ENCODE results near the gene ACOT8. TPM values are rescaled to one million over a fixed set of nuclear protein-coding genes. Genes with fewer than 3 reads are reported as not detected.

ACOT8 gene
- total and polyA plus RNA-seq, 2 of the 4 experiments (the other 2 are of a cell fraction) = 29.8 to 47.5 TPM

- Histone ChIP-seq H3K27ac (ENCODE audit: insufficient read depth, low read length) (no peak overlapping the region), H2AK9ac (replicated peaks; ENCODE audit: low read depth, low read length, poor library complexity) (peak overlapping the region; percentile 50), H4K5ac (ENCODE audit: low read depth, low read length) (no peak overlapping the region), H3K56ac (ENCODE audit: extremely low read depth, insufficient read depth, low read length) (no peak overlapping the region), H3K36me3 (ENCODE audit: control insufficient read depth, insufficient read depth, low read length) (no peaks in the 10 kb centered on the region), H2AK5ac (ENCODE audit: low read depth, low read length) (no peak overlapping the region), H4K8ac (ENCODE audit: low read depth in 2 of 2, low read length in 2 of 2) (no peak overlapping the region), H2BK15ac (ENCODE audit: low read depth, low read length) (no peak overlapping the region), H2AFZ (replicated peaks; ENCODE audit: low read length, poor library complexity) (no peak overlapping the region), H3K14ac (replicated peaks; ENCODE audit: low read depth, low read length) (no peak overlapping the region), H2BK120ac (ENCODE audit: low read depth, low read length) (no peak overlapping the region), H3K9ac (ENCODE audit: low read depth, low read length) (no peak overlapping the region), H3K4ac (ENCODE audit: low read depth, low read length) (no peak overlapping the region), H4K91ac (ENCODE audit: insufficient read depth, low read depth, low read length) (no peak overlapping the region), H3K9me1 (ENCODE audit: insufficient read depth, low read length) (no peaks in the 10 kb centered on the region), H3K4me2 (ENCODE audit: low read depth, low read length) (no peak overlapping the region), H2BK5ac (ENCODE audit: low read depth, low read length, poor library complexity, severe bottlenecking) (no peak overlapping the region), H3K23ac (ENCODE audit: low read depth, low read length) (no peak overlapping the region), H3K18ac (ENCODE audit: low read depth, low read length) (no peak overlapping the region), H3K4me3 (ENCODE audit: insufficient read depth, low read depth, low read length) (no peak overlapping the region), H4K20me1 (ENCODE audit: insufficient read depth, low read length) (no peaks in the 10 kb centered on the region), H3K4me1 (ENCODE audit: control insufficient read depth, insufficient read depth, low read length) (peaks cover 18% of the 10 kb centered on the region), H3K79me1 (ENCODE audit: low read depth in 1 of 2, low read length in 2 of 2) (no peaks in the 10 kb centered on the region), H3K27me3 (ENCODE audit: control insufficient read depth, insufficient read depth, low read length) (peaks cover 2% of the 10 kb centered on the region; the same call in 1 of the 2 replicates), H2BK20ac (ENCODE audit: low read depth, low read length) (no peak overlapping the region), H3K9me3 (ENCODE audit: control insufficient read depth, insufficient read depth, low read length) (no peaks in the 10 kb centered on the region)
- BruUV-seq (replicated peaks) = no TSS peak
- no peak for ATAC-seq (ENCODE audit: low read depth)
- TF ChIP-seq MAFK (IDR thresholded peaks at IDR 0.05; ENCODE audit: low read depth, low read length) (no peak), RCOR1 (IDR thresholded peaks at IDR 0.05; ENCODE audit: insufficient replicate concordance, low read length) (no peak), BHLHE40 (IDR thresholded peaks at IDR 0.05; ENCODE audit: low read depth, low read length) (no peak), RAD21 (IDR thresholded peaks at IDR 0.05; ENCODE audit: low read length) (no peak), CTCF (conservative IDR thresholded peaks at IDR 0.05; ENCODE audit: low read depth, low read length) (no peak), SMC3 (IDR thresholded peaks at IDR 0.05; ENCODE audit: low read depth, low read length) (no peak), CEBPB (IDR thresholded peaks at IDR 0.05; ENCODE audit: low read depth, low read length) (no peak), NFE2L2 (IDR thresholded peaks at IDR 0.05; ENCODE audit: low read depth, low read length) (no peak)
- in situ Hi-C loops (cut with MboI; ENCODE audit: low sequenced_read_pairs) (no loop called here), intact Hi-C loops (cut with micrococcal nuclease) (no loop called here), dilution Hi-C loops (cut with HindIII; ENCODE audit: low sequenced_read_pairs, unreplicated experiment) (no loop called here)
- no CpG with 5 or more reads among the region's 6 CpGs for WGBS, 2 experiments (ENCODE audit: extremely low coverage in 2 of 2, insufficient read length in 1 of 2)
- ChIA-PET CTCF (no interaction called here), POLR2A (ENCODE audit: unreplicated experiment) (no interaction called here)
- no peak for DNase-seq
These were observed 29.5 kb downstream of the ACOT8 start for GRCh38 chr20:45827712-45828111.

Measured in IMR-90 (cell line).